Measurements from ENCODE around the gene CD300LF.

DNA sequence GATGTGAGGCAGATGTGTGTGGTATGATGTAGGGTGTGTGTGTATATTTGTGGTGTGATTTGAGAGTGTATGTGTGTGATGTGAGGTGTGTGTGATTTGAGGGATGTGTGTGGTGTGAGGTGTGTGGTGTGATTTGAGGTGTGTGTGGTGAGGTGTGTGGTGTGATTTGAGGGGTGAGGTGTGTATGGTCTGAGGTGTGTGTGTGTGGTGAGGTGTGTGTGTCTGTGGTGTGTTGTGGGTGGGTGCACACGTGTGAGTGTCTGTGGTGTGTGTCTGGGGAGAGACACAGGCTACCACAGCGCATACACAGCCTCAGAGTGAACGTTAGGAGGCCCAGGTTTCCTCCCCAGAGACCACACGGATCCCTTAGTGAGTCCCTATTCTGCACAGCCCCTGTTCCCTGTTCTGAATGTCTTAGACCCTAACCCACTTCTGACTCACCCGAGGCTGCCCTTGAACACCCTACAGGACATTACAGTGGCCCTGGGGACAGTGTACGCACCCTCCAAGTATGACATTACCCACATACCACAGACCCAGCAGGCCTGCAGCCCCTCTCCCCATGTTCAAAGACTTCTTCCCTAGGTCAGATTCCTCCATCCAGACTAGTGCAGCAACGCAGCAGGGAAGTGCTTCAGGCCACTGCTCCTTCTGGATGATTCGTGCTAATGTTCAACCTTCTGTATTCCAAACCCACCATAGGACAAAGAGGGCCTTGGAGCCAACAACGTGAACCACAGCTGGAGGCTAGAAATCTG, 20.8 kb upstream of the CD300LF start:
- no peak for TF ChIP-seq EZH2 (IDR thresholded peaks at IDR 0.05; ENCODE audit: borderline replicate concordance, insufficient read depth, low read depth, low read length, poor library complexity, severe bottlenecking)
- TF ChIP-seq, protein P1, sequence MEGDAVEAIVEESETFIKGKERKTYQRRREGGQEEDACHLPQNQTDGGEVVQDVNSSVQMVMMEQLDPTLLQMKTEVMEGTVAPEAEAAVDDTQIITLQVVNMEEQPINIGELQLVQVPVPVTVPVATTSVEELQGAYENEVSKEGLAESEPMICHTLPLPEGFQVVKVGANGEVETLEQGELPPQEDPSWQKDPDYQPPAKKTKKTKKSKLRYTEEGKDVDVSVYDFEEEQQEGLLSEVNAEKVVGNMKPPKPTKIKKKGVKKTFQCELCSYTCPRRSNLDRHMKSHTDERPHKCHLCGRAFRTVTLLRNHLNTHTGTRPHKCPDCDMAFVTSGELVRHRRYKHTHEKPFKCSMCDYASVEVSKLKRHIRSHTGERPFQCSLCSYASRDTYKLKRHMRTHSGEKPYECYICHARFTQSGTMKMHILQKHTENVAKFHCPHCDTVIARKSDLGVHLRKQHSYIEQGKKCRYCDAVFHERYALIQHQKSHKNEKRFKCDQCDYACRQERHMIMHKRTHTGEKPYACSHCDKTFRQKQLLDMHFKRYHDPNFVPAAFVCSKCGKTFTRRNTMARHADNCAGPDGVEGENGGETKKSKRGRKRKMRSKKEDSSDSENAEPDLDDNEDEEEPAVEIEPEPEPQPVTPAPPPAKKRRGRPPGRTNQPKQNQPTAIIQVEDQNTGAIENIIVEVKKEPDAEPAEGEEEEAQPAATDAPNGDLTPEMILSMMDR (IDR thresholded peaks at IDR 0.05): no peak

Data from B cell (primary cell).